Trophoblast cell (in vitro differentiated cells and primary cell): ENCODE results near the gene PCDHGC4.
A peak's percentile ranks its signal among the peaks of the same experiment; 100 is the strongest.

ENCODE experiments used
- DNase-seq, 2 donors: peaks; one replicate each; pipeline ENCODE4 v3.0.0-alpha.2; 2016
- H2AFZ ChIP-seq: 2 replicates; pipeline ENCODE4 v1.6.1; 2013; ENCODE audit warnings: low read length, moderate library complexity, mild to moderate bottlenecking; ENCODE audit not compliant: insufficient read depth, poor library complexity
- H2AK5ac ChIP-seq: 2 replicates; pipeline ENCODE4 v1.6.1; 2013; ENCODE audit warnings: mild to moderate bottlenecking, low read length
- H2BK120ac ChIP-seq: 2 replicates; pipeline ENCODE4 v1.6.1; 2013; ENCODE audit warnings: low read length, mild to moderate bottlenecking, moderate library complexity; ENCODE audit not compliant: insufficient read depth, poor library complexity
- H2BK12ac ChIP-seq: 2 replicates; pipeline ENCODE4 v1.6.1; 2013; ENCODE audit warnings: mild to moderate bottlenecking, low read length, moderate library complexity
- H2BK5ac ChIP-seq: 2 replicates; pipeline ENCODE4 v1.6.1; 2013; ENCODE audit warnings: low read length, low read depth, moderate library complexity, mild to moderate bottlenecking; ENCODE audit not compliant: poor library complexity
- H3K14ac ChIP-seq: 2 replicates; pipeline ENCODE4 v1.6.1; 2013; ENCODE audit warnings: mild to moderate bottlenecking, low read length
- H3K18ac ChIP-seq: 2 replicates; pipeline ENCODE4 v1.6.1; 2013; ENCODE audit warnings: mild to moderate bottlenecking, low read length
- H3K23ac ChIP-seq: 2 replicates; pipeline ENCODE4 v1.6.1; 2013; ENCODE audit warnings: low read length
- H3K27ac ChIP-seq: 2 replicates; pipeline ENCODE4 v1.5.1; 2013; ENCODE audit warnings: low read depth, mild to moderate bottlenecking, inconsistent platforms, low read length, moderate library complexity
- H3K27me3 ChIP-seq: 2 replicates; pipeline ENCODE4 v1.6.1; 2013; ENCODE audit warnings: inconsistent platforms, mild to moderate bottlenecking, low read length, moderate library complexity; ENCODE audit not compliant: insufficient read depth
- H3K36me3 ChIP-seq, 2 experiments: 1 replicate in 1 of 2; 2 replicates in 1 of 2; pipeline ENCODE4 v1.6.1; 2013; ENCODE audit warnings: low read length in 2 of 2, mild to moderate bottlenecking in 2 of 2, moderate library complexity in 1 of 2; ENCODE audit not compliant: insufficient read depth in 2 of 2, control insufficient read depth in 1 of 2
- H3K4ac ChIP-seq: 2 replicates; pipeline ENCODE4 v1.6.1; 2013; ENCODE audit warnings: low read depth, mild to moderate bottlenecking, low read length, moderate library complexity
- H3K4me1 ChIP-seq, 2 experiments: 1 replicate in 1 of 2; 2 replicates in 1 of 2; pipeline ENCODE4 v1.6.1; 2013; ENCODE audit warnings: low read length in 2 of 2, mild to moderate bottlenecking in 2 of 2, moderate library complexity in 1 of 2; ENCODE audit not compliant: insufficient read depth in 2 of 2, control insufficient read depth in 1 of 2
- H3K4me2 ChIP-seq: 2 replicates; pipeline ENCODE4 v1.6.1; 2013; ENCODE audit warnings: inconsistent platforms, mild to moderate bottlenecking, low read length, moderate library complexity
- H3K4me3 ChIP-seq: 2 replicates; pipeline ENCODE4 v1.5.1; 2013; ENCODE audit warnings: mild to moderate bottlenecking, low read depth, low read length, inconsistent platforms
- H3K79me1 ChIP-seq: one replicate; pipeline ENCODE4 v1.6.1; 2013; ENCODE audit warnings: low read length
- H3K79me2 ChIP-seq: 2 replicates; pipeline ENCODE4 v1.6.1; 2013; ENCODE audit warnings: low read length, mild to moderate bottlenecking; ENCODE audit not compliant: control insufficient read depth, insufficient read depth, poor library complexity
- H3K9ac ChIP-seq: 2 replicates; pipeline ENCODE4 v1.6.1; 2013; ENCODE audit warnings: mild to moderate bottlenecking, low read length
- H3K9me3 ChIP-seq: 2 replicates; pipeline ENCODE4 v1.6.1; 2013; ENCODE audit warnings: low read depth, mild to moderate bottlenecking, control low read depth, inconsistent platforms, low read length; ENCODE audit not compliant: insufficient read depth
- H4K12ac ChIP-seq: 2 replicates; pipeline ENCODE4 v1.6.1; 2013; ENCODE audit warnings: low read depth, mild to moderate bottlenecking, low read length, moderate library complexity
- H4K8ac ChIP-seq: 2 replicates; pipeline ENCODE4 v1.6.1; 2013; ENCODE audit warnings: low read depth, mild to moderate bottlenecking, low read length, moderate library complexity
- H4K91ac ChIP-seq: one replicate; pipeline ENCODE4 v1.6.1; 2013; ENCODE audit warnings: low read depth, mild to moderate bottlenecking, low read length, moderate library complexity
- WGBS: extraction: QIAGEN DNeasy Blood & Tissue Kit; methylation state at CpG from one replicate; pipeline ENCODE4 v1.1.7; 2013; ENCODE audit warnings: missing lambda C conversion rate; ENCODE audit not compliant: insufficient read length, insufficient coverage; ENCODE audit errors: extremely low coverage; 5-methylcytosine and 5-hydroxymethylcytosine counted together

The PCDHGC4 gene

GRCh38 chr5:141525653-141526052, 40.8 kb downstream of the PCDHGC4 start:
- H4K12ac ChIP-seq, result no peak overlapping the region
- H3K79me2 ChIP-seq, result peaks cover 2% of the 10 kb centered on the region
- no peaks in the 10 kb centered on the region for H3K27me3 ChIP-seq
- no peaks in the 10 kb centered on the region for H3K9me3 ChIP-seq
- H3K27ac ChIP-seq, result peak overlapping the region; percentile 58
- H3K14ac ChIP-seq, result no peak overlapping the region
- no peak overlapping the region for H3K18ac ChIP-seq
- H3K36me3 ChIP-seq, result peaks cover 29 to 40% of the 10 kb centered on the region in 2 experiments
- no peak overlapping the region for H3K4me2 ChIP-seq
- H2AK5ac ChIP-seq, result no peak overlapping the region
- H3K79me1 ChIP-seq, result peaks cover 20% of the 10 kb centered on the region
- no peak overlapping the region for H2BK120ac ChIP-seq
- no peak overlapping the region for H3K23ac ChIP-seq
- peak overlapping the region; percentile 69 for H2BK5ac ChIP-seq
- H3K9ac ChIP-seq, result no peak overlapping the region
- H2BK12ac ChIP-seq, result peak overlapping the region; percentile 33
- H3K4me1 ChIP-seq, result peaks cover 12 to 21% of the 10 kb centered on the region in 2 experiments
- H4K91ac ChIP-seq, result peak overlapping the region; percentile 50
- no peak overlapping the region for H3K4me3 ChIP-seq
- no CpG with 5 or more reads among the region's 7 CpGs for WGBS
- no peak overlapping the region for H4K8ac ChIP-seq
- H2AFZ ChIP-seq, result no peak overlapping the region
- no peak overlapping the region for H3K4ac ChIP-seq
- DNase-seq, result no peak

GRCh38 chr5:141527426-141527825, 42.6 kb downstream of the PCDHGC4 start:
- Histone ChIP-seq H2BK5ac (no peak overlapping the region), H3K4me1 (peaks cover 11 to 16% of the 10 kb centered on the region in 2 experiments)

GRCh38 chr5:141528291-141528984, 43.6 kb downstream of the PCDHGC4 start:
- no CpG with 5 or more reads among the region's 11 CpGs for WGBS

More at GRCh38 chr5:141527426-141527825, 42.6 kb downstream of the PCDHGC4 start:
- Histone ChIP-seq H3K23ac (no peak overlapping the region), H3K9me3 (no peaks in the 10 kb centered on the region), H3K27ac (no peak overlapping the region), H2BK12ac (no peak overlapping the region), H3K9ac (no peak overlapping the region), H2BK120ac (no peak overlapping the region), H3K4ac (no peak overlapping the region), H3K14ac (no peak overlapping the region), H3K4me2 (no peak overlapping the region), H4K12ac (no peak overlapping the region), H3K4me3 (no peak overlapping the region), H2AK5ac (no peak overlapping the region), H3K79me2 (peaks cover 2% of the 10 kb centered on the region), H4K8ac (no peak overlapping the region), H3K79me1 (peaks cover 16% of the 10 kb centered on the region), H3K36me3 (peaks cover 32 to 42% of the 10 kb centered on the region in 2 experiments), H3K27me3 (no peaks in the 10 kb centered on the region), H4K91ac (no peak overlapping the region), H2AFZ (no peak overlapping the region), H3K18ac (no peak overlapping the region)
- no peak for DNase-seq
- WGBS, result no CpG with 5 or more reads among the region's 1 CpG

GRCh38 chr5:141529002-141529401, 44.2 kb downstream of the PCDHGC4 start:
- Histone ChIP-seq H2BK120ac (no peak overlapping the region), H3K36me3 (peaks cover 35 to 40% of the 10 kb centered on the region in 2 experiments), H3K27ac (no peak overlapping the region), H3K79me1 (peaks cover 9% of the 10 kb centered on the region), H3K4me1 (peaks cover 6 to 11% of the 10 kb centered on the region in 2 experiments), H3K18ac (no peak overlapping the region), H3K9me3 (no peaks in the 10 kb centered on the region), H4K8ac (no peak overlapping the region), H3K27me3 (no peaks in the 10 kb centered on the region), H3K9ac (no peak overlapping the region), H3K4me3 (no peak overlapping the region), H3K79me2 (peaks cover 1% of the 10 kb centered on the region), H3K14ac (no peak overlapping the region), H2AK5ac (no peak overlapping the region), H4K12ac (no peak overlapping the region), H3K4ac (no peak overlapping the region), H2BK5ac (peak overlapping the region; percentile 7), H4K91ac (no peak overlapping the region), H3K4me2 (no peak overlapping the region), H3K23ac (no peak overlapping the region), H2BK12ac (no peak overlapping the region), H2AFZ (no peak overlapping the region)
- no CpG with 5 or more reads among the region's 5 CpGs for WGBS
- DNase-seq, result no peak

More at GRCh38 chr5:141528291-141528984, 43.6 kb downstream of the PCDHGC4 start:
- Histone ChIP-seq H2BK120ac (no peak overlapping the region), H3K36me3 (peaks cover 33 to 39% of the 10 kb centered on the region in 2 experiments), H3K27me3 (no peaks in the 10 kb centered on the region), H3K18ac (no peak overlapping the region), H2BK5ac (peak overlapping the region; percentile 7), H3K4me1 (peaks cover 8 to 11% of the 10 kb centered on the region in 2 experiments), H4K12ac (no peak overlapping the region), H3K79me2 (peaks cover 2% of the 10 kb centered on the region), H3K4ac (no peak overlapping the region), H3K9ac (no peak overlapping the region), H3K4me2 (no peak overlapping the region), H3K14ac (no peak overlapping the region), H4K8ac (no peak overlapping the region), H4K91ac (peak overlapping the region; percentile 26), H3K27ac (no peak overlapping the region), H2BK12ac (no peak overlapping the region), H3K79me1 (peaks cover 13% of the 10 kb centered on the region), H3K23ac (no peak overlapping the region), H2AFZ (no peak overlapping the region), H3K4me3 (no peak overlapping the region), H2AK5ac (no peak overlapping the region), H3K9me3 (no peaks in the 10 kb centered on the region)
- DNase-seq, result no peak
